AG20443 (cell line): ENCODE results near the gene GFAP.

Experiments used
- DNase-seq: peaks from one replicate; pipeline ENCODE4 v3.0.0; 2012; ENCODE audit warnings: low spot score, mixed read lengths

The GFAP gene

GRCh38 chr17:44862278-44862914 is 52.9 kb downstream of the GFAP start:
- no peak for DNase-seq

- no peak for DNase-seq
Measured at GRCh38 chr17:44859701-44860100, 55.6 kb downstream of the GFAP start.

- no peak for DNase-seq
Measured at GRCh38 chr17:44854192-44854591, 61.1 kb downstream of the GFAP start.
